ENCODE measurements around the gene CNGA2. TPM values are rescaled to one million over a fixed set of nuclear protein-coding genes. Genes with fewer than 3 reads are reported as not detected.

CNGA2 gene
- polyA plus RNA-seq, 3 donors: not detected

DNA sequence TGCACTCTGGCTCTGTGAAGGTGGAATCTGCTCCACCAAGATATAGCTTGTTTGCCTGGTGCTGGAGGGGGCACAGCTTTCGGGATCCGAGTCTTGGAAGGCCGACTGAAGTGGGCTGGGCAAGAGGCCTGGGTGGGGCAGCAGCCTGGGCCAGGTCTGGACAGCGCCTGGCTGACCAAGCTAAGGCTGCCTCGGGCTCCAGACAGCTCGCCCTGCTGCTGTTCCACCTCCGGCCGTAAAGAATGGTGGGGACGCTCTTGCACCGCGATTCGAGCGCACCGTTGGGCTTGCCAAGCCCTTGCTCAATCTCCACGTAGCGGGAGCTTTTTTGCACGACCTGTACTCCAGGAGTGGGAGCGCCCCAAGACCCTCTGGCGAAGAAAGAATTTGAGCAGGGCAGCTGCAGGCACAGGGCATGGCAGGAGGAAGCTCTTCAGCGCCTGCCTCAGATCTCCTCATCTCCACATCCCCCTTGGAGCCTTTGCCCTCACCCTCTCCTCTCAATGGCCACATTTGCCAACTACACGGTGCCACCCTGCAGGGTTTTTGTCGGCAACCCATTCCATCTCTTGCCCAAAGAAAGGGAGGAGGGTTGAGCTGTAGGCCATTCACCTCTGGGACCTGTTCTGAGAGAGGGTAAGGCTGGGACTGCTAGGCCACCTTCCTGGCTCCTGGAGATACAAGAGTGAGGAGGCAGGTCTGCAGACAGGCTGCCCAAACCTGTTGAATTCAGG lies 18.9 kb downstream of the CNGA2 start:
- Histone ChIP-seq H3K9me3 (replicated peaks in 1 of 2; ENCODE audit: control insufficient read depth in 1 of 2, insufficient read depth in 1 of 2, low read length in 2 of 2) (no peaks in the 10 kb centered on the region), H3K27ac (ENCODE audit: low read depth in 1 of 2, low read length in 2 of 2) (no peak overlapping the region), H4K20me1 (ENCODE audit: insufficient read depth, low read length) (no peaks in the 10 kb centered on the region)

DNA sequence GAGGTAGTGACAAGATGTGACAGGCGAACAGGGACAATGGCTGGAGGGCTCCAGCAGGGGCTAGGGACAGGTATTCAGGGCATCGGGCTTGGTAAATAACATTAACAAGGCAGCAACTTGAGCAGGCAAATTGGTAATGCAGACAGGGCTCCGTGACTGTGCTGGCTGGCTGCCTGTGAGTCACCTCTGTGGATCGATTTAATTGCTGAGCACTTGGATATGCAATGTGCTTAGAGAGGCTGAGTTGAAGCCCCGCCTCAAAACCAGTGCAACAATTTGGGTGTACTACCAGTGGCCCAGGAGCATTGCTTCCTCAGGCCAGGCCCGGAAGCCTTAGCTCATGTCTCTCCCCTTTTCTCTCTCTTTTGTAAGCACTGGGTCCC lies 19.5 kb downstream of the CNGA2 start:
- intact Hi-C loops (cut with micrococcal nuclease): no loop called here
- H3K4me2 ChIP-seq (replicated peaks; ENCODE audit: extremely low read depth, low read length, poor library complexity, severe bottlenecking): no peak overlapping the region
- no peaks in the 10 kb centered on the region for H3K4me1 Mint-ChIP-seq
- WGBS (ENCODE audit: insufficient coverage): 84% methylated on average over 3 of the region's 6 CpGs
- no peaks in the 10 kb centered on the region for H4K20me1 ChIP-seq (ENCODE audit: insufficient read depth, low read length)
- H3K9ac ChIP-seq (ENCODE audit: insufficient read depth, low read length, poor library complexity, severe bottlenecking): no peak overlapping the region
- H3K9me3 Mint-ChIP-seq: peaks cover 0 to 1% (median 0%) of the 10 kb centered on the region in 7 donors
- no peaks in the 10 kb centered on the region for H3K36me3 Mint-ChIP-seq
- no peak for DNase-seq
- no peaks in the 10 kb centered on the region for H3K27me3 ChIP-seq (ENCODE audit: control insufficient read depth in 2 of 2, insufficient read depth in 2 of 2, low read length in 2 of 2)
- no peaks in the 10 kb centered on the region for H3K9me3 ChIP-seq (replicated peaks in 1 of 2; ENCODE audit: control insufficient read depth in 1 of 2, insufficient read depth in 1 of 2, low read length in 2 of 2)
- H3K36me3 ChIP-seq (replicated peaks in 1 of 2; ENCODE audit: control insufficient read depth in 1 of 2, insufficient read depth in 2 of 2, low read length in 2 of 2): no peaks in the 10 kb centered on the region
- H3K79me2 ChIP-seq (ENCODE audit: insufficient read depth, low read length): no peaks in the 10 kb centered on the region
- no peak overlapping the region for H3K4me3 ChIP-seq (replicated peaks in 1 of 3; ENCODE audit: low read depth in 2 of 3, low read length in 3 of 3)
- no peak for TF ChIP-seq CTCF (IDR thresholded peaks at IDR 0.05)
- H3K27ac ChIP-seq (ENCODE audit: low read depth in 1 of 2, low read length in 2 of 2): no peak overlapping the region
- H3K4me3 Mint-ChIP-seq: no peak overlapping the region
- H3K27me3 Mint-ChIP-seq (ENCODE audit: low read depth in 3 of 3): peaks cover 3 to 17% (median 9%) of the 10 kb centered on the region in 3 donors
- no peak overlapping the region for H3K27ac Mint-ChIP-seq
- H2AFZ ChIP-seq (ENCODE audit: insufficient read depth, low read depth, low read length, poor library complexity, severe bottlenecking): no peak overlapping the region
- no peaks in the 10 kb centered on the region for H3K4me1 ChIP-seq (ENCODE audit: control insufficient read depth in 1 of 2, insufficient read depth in 2 of 2, low read length in 2 of 2)

More for the DNA sequence above, 18.9 kb downstream of the CNGA2 start:
- Histone ChIP-seq H3K79me2 (ENCODE audit: insufficient read depth, low read length) (no peaks in the 10 kb centered on the region), H3K4me3 (replicated peaks in 1 of 3; ENCODE audit: low read depth in 2 of 3, low read length in 3 of 3) (no peak overlapping the region), H3K4me2 (replicated peaks; ENCODE audit: extremely low read depth, low read length, poor library complexity, severe bottlenecking) (no peak overlapping the region), H3K9ac (ENCODE audit: insufficient read depth, low read length, poor library complexity, severe bottlenecking) (no peak overlapping the region), H3K4me1 (ENCODE audit: control insufficient read depth in 1 of 2, insufficient read depth in 2 of 2, low read length in 2 of 2) (no peaks in the 10 kb centered on the region), H2AFZ (ENCODE audit: insufficient read depth, low read depth, low read length, poor library complexity, severe bottlenecking) (no peak overlapping the region), H3K36me3 (replicated peaks in 1 of 2; ENCODE audit: control insufficient read depth in 1 of 2, insufficient read depth in 2 of 2, low read length in 2 of 2) (no peaks in the 10 kb centered on the region), H3K27me3 (ENCODE audit: control insufficient read depth in 2 of 2, insufficient read depth in 2 of 2, low read length in 2 of 2) (no peaks in the 10 kb centered on the region)
- Mint-ChIP-seq H3K27ac (no peak overlapping the region), H3K4me1 (no peaks in the 10 kb centered on the region), H3K4me3 (no peak overlapping the region), H3K9me3 (peaks cover 0 to 1% (median 0%) of the 10 kb centered on the region in 7 donors), H3K36me3 (no peaks in the 10 kb centered on the region), H3K27me3 (ENCODE audit: low read depth in 3 of 3) (peaks cover 3 to 18% (median 9%) of the 10 kb centered on the region in 3 donors)
- intact Hi-C loops (cut with micrococcal nuclease): no loop called here
- DNase-seq: no peak
- TF ChIP-seq CTCF (IDR thresholded peaks at IDR 0.05): no peak
- WGBS (ENCODE audit: insufficient coverage): 0% methylated on average over 5 of the region's 22 CpGs

Data from CD14-positive monocyte (primary cell).